H1 (cell line): ENCODE data around the gene YAF2.

Experiments
- SP1 ChIP-seq: IDR thresholded peaks from 2 replicates; pipeline ENCODE4 v1.6.1; 2011; ENCODE audit warnings: low read depth, low read length
- TF ChIP-seq, protein P1 (sequence below), 3 experiments: IDR thresholded peaks; 1 replicate in 2 of 3; 2 replicates in 1 of 3; pipeline versions ENCODE4 v1.5.1 to v1.6.1; 2011; ENCODE audit warnings: low read length in 3 of 3, mild to moderate bottlenecking in 3 of 3, inconsistent platforms in 2 of 3, low read depth in 1 of 3, moderate library complexity in 1 of 3; ENCODE audit not compliant: insufficient read depth in 1 of 3; ENCODE audit errors: control extremely low read depth in 1 of 3
- TF ChIP-seq, protein P2 (sequence below): IDR thresholded peaks from 2 replicates; pipeline ENCODE4 v1.6.1; 2012; ENCODE audit warnings: inconsistent platforms

DNA sequence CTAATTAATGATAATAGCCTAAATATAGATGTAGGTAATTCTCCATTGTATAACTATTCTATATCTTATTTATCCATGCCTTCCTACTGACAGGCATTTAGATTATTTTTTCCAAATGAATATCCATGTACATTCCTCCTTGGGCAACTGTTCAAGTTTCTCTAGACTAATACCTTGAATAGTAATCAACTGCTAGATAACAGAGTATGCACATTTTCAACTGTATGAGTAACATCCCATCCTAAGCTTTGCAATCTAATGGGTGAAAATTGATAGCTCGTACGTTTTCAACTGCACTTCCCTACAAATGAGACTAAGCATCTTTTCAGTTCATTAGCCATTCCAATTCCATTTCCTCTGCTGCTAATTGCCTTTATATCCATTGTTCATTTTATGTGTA is 37.0 kb downstream of the YAF2 start:
- TF ChIP-seq, protein P1, sequence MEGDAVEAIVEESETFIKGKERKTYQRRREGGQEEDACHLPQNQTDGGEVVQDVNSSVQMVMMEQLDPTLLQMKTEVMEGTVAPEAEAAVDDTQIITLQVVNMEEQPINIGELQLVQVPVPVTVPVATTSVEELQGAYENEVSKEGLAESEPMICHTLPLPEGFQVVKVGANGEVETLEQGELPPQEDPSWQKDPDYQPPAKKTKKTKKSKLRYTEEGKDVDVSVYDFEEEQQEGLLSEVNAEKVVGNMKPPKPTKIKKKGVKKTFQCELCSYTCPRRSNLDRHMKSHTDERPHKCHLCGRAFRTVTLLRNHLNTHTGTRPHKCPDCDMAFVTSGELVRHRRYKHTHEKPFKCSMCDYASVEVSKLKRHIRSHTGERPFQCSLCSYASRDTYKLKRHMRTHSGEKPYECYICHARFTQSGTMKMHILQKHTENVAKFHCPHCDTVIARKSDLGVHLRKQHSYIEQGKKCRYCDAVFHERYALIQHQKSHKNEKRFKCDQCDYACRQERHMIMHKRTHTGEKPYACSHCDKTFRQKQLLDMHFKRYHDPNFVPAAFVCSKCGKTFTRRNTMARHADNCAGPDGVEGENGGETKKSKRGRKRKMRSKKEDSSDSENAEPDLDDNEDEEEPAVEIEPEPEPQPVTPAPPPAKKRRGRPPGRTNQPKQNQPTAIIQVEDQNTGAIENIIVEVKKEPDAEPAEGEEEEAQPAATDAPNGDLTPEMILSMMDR (IDR thresholded peaks at IDR 0.05; ENCODE audit: control extremely low read depth in 1 of 3, insufficient read depth in 1 of 3, low read depth in 1 of 3, low read length in 3 of 3): no peak
- TF ChIP-seq, protein P2, sequence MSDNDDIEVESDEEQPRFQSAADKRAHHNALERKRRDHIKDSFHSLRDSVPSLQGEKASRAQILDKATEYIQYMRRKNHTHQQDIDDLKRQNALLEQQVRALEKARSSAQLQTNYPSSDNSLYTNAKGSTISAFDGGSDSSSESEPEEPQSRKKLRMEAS: no peak
- TF ChIP-seq SP1: no peak
